Endothelial cell of umbilical vein (primary cell): ENCODE measurements around the gene SPRED3. TPM values are rescaled to one million over a fixed set of nuclear protein-coding genes. Genes with fewer than 3 reads are reported as not detected.

Experiments used
- BruUV-seq: library from RNA; stranded (reverse); fragments of 400-500 nt; replicated peaks from 2 replicates; lab custom pipeline; 2021; lab: Mats Ljungman, UMichigan
- CTCF ChIA-PET: fragments of 300-600, 350-600 bp; sonication (Branson Sonifier 250); formaldehyde crosslinking; loops from one replicate; lab custom pipeline; 2021; ENCODE audit warnings: antibody characterized with exemption, inconsistent platforms; lab: Charles Lee
- POLR2A ChIA-PET: fragments of 300-600, 350-600 bp; sonication (Branson Sonifier 250); formaldehyde crosslinking; loops from one replicate; lab custom pipeline; 2021; ENCODE audit warnings: antibody characterized with exemption, inconsistent platforms; lab: Charles Lee
- DNase-seq: peaks from one replicate; pipeline ENCODE4 v3.0.0-alpha.2; 2011; ENCODE audit warnings: low read depth, low spot score
- FAIRE-seq: peaks from 2 replicates; lab custom pipeline; 2011; peaks lifted over from hg19 to GRCh38; lab: Jason Lieb, UNC
- H2AFZ ChIP-seq: 2 replicates; pipeline ENCODE4 v1.6.0; 2012; ENCODE audit warnings: low read depth, low read length, control low read depth, inconsistent platforms
- H3K27ac ChIP-seq: 2 replicates; pipeline ENCODE4 v1.5.1; 2011; ENCODE audit warnings: low read depth, mild to moderate bottlenecking, control low read depth, low read length, moderate library complexity; ENCODE audit not compliant: insufficient read depth
- H3K27me3 ChIP-seq, 2 experiments: 2 replicates each; pipeline versions ENCODE4 v1.6.0 to v1.6.1; 2011; ENCODE audit warnings: low read length in 2 of 2, mixed read lengths in 1 of 2; ENCODE audit not compliant: control insufficient read depth in 2 of 2, insufficient read depth in 2 of 2
- H3K36me3 ChIP-seq, 2 experiments: 2 replicates in 1 of 2; 3 replicates in 1 of 2; pipeline ENCODE4 v1.5.1; 2011; ENCODE audit warnings: low read length in 2 of 2, mild to moderate bottlenecking in 1 of 2, moderate library complexity in 1 of 2; ENCODE audit not compliant: control insufficient read depth in 2 of 2, insufficient read depth in 2 of 2; ENCODE audit errors: extremely low read depth in 1 of 2
- H3K4me1 ChIP-seq: 3 replicates; pipeline ENCODE4 v1.5.1; 2011; ENCODE audit warnings: mild to moderate bottlenecking, low read length; ENCODE audit not compliant: control insufficient read depth, insufficient read depth; ENCODE audit errors: extremely low read depth
- H3K4me2 ChIP-seq: 2 replicates; pipeline ENCODE4 v1.6.1; 2011; ENCODE audit warnings: low read length, control low read depth, mixed read lengths; ENCODE audit not compliant: insufficient read depth
- H3K4me3 ChIP-seq, 3 experiments: fragments of 200-600 bp in 1 of 3; sonication (generic), shearing (Covaris generic) in 1 of 3; replicated peaks in 1 of 3; 2 replicates each; pipeline ENCODE4 v1.5.1; 2011 to 2016; ENCODE audit warnings: control low read depth in 3 of 3, low read length in 3 of 3, mild to moderate bottlenecking in 2 of 3, inconsistent platforms in 1 of 3, low read depth in 1 of 3, moderate library complexity in 1 of 3; ENCODE audit not compliant: insufficient read depth in 1 of 3
- H3K79me2 ChIP-seq: 2 replicates; pipeline ENCODE4 v1.6.0; 2012; ENCODE audit warnings: low read length, inconsistent platforms; ENCODE audit not compliant: control insufficient read depth, insufficient read depth
- H3K9ac ChIP-seq: replicated peaks from 2 replicates; pipeline ENCODE3; 2011; ENCODE audit warnings: low read length, control low read depth; ENCODE audit not compliant: insufficient read depth; ENCODE audit errors: extremely low read depth
- H3K9me1 ChIP-seq: replicated peaks from 3 replicates; pipeline ENCODE4 v1.6.0; 2011; ENCODE audit warnings: mild to moderate bottlenecking, low read length; ENCODE audit not compliant: control insufficient read depth, insufficient read depth; ENCODE audit errors: extremely low read depth
- H3K9me3 ChIP-seq: replicated peaks from 2 replicates; pipeline ENCODE4 v1.5.1; 2012; ENCODE audit warnings: low read length, inconsistent platforms; ENCODE audit not compliant: control insufficient read depth, insufficient read depth
- H4K20me1 ChIP-seq: replicated peaks from 2 replicates; pipeline ENCODE3; 2011; ENCODE audit warnings: mild to moderate bottlenecking, low read length; ENCODE audit not compliant: control insufficient read depth, insufficient read depth; ENCODE audit errors: extremely low read depth
- CTCF ChIP-seq, 2 donors: IDR thresholded peaks; 1 replicate in 1 of 2; 2 replicates in 1 of 2; pipeline ENCODE4 v1.5.1; 2011; ENCODE audit warnings: low read length in 2 of 2, mild to moderate bottlenecking in 2 of 2, moderate library complexity in 2 of 2, control low read depth in 1 of 2, inconsistent platforms in 1 of 2, low read depth in 1 of 2; ENCODE audit not compliant: insufficient read depth in 1 of 2; ENCODE audit errors: extremely low read depth in 1 of 2
- EZH2 ChIP-seq: IDR thresholded peaks from 2 replicates; pipeline ENCODE4 v1.6.1; 2012; ENCODE audit warnings: borderline replicate concordance, low read depth, mild to moderate bottlenecking, moderate library complexity, low read length, inconsistent platforms; ENCODE audit not compliant: severe bottlenecking
- FOS ChIP-seq: IDR thresholded peaks from 2 replicates; pipeline ENCODE4 v1.6.1; 2011; ENCODE audit warnings: mild to moderate bottlenecking, low read length, moderate library complexity, borderline replicate concordance; ENCODE audit not compliant: insufficient read depth
- GATA2 ChIP-seq: IDR thresholded peaks from 2 replicates; pipeline ENCODE4 v1.7.0; 2011; ENCODE audit warnings: low read depth, mild to moderate bottlenecking, moderate library complexity, mixed read lengths, low read length; ENCODE audit not compliant: insufficient read length, insufficient read depth
- JUN ChIP-seq: IDR thresholded peaks from 2 replicates; pipeline ENCODE4 v1.6.1; 2011; ENCODE audit warnings: borderline replicate concordance, low read depth; ENCODE audit not compliant: insufficient read length, insufficient read depth
- MAX ChIP-seq: IDR thresholded peaks from 2 replicates; pipeline ENCODE4 v1.6.1; 2011; ENCODE audit not compliant: insufficient read depth, insufficient read length
- MYC ChIP-seq: IDR thresholded peaks from one replicate; pipeline ENCODE4 v1.6.1; 2011; ENCODE audit warnings: mild to moderate bottlenecking, low read depth, low read length
- POLR2A ChIP-seq: IDR thresholded peaks from 2 replicates; pipeline ENCODE4 v1.6.1; 2012; ENCODE audit warnings: low read depth, mild to moderate bottlenecking, control low read depth, low read length
- POLR2AphosphoS5 ChIP-seq: IDR thresholded peaks from 2 replicates; pipeline ENCODE4 v1.6.1; 2012; ENCODE audit warnings: low read depth, mild to moderate bottlenecking, control low read depth, low read length, moderate library complexity; ENCODE audit not compliant: insufficient read depth
- dilution Hi-C: fragments of 300-500 bp; cut with MboI; formaldehyde crosslinking; loops from one replicate; pipeline ENCODE4 v1.15.0; 2019; ENCODE audit warnings: low sequenced_read_pairs; ENCODE audit not compliant: extremely low pct_ligation_motif_present
- intact Hi-C: fragments of 100-400 bp; cut with micrococcal nuclease; formaldehyde crosslinking; loops from one replicate; pipeline ENCODE4 v1.10.0; 2022
- polyA plus RNA-seq, 4 experiments: library from polyadenylated mRNA; depleted of rRNA in 3 of 4; stranded (reverse) in 3 of 4; unstranded in 1 of 4; fragments of >200 nt; gene quantifications; 2 replicates each; pipeline versions ENCODE4 v1.2.1 to v1.2.3, GENCODE V29; 2011 to 2012; ENCODE audit warnings: missing spikeins in 1 of 4
- total RNA-seq: library from RNA; stranded (reverse); gene quantifications from 2 replicates; pipeline ENCODE4 v1.2.3, GENCODE V29; 2021

Gene SPRED3
- total and polyA plus RNA-seq, 2 donors (not counting 3 experiments of a cell fraction or from before 2014, with no cell fraction given): 5.7 to 15.7 TPM

GRCh38 chr19:38400361-38400760 is 11.9 kb downstream of the SPRED3 start:
- dilution Hi-C loops (no loop called here), intact Hi-C loops (loop anchor here (5.0 to 10.0 kb wide), 2 partner anchors 158 to 304 kb away; no protein-coding TSS in a partner anchor)
- no TSS peak for BruUV-seq
- DNase-seq (no peak), FAIRE-seq (no peak)
- Histone ChIP-seq H3K4me1 (peaks cover 2% of the 10 kb centered on the region), H3K4me2 (no peak overlapping the region), H3K36me3 (no peaks in the 10 kb centered on the region), H3K9me1 (no peaks in the 10 kb centered on the region), H3K9me3 (no peaks in the 10 kb centered on the region), H3K27me3 (no peaks in the 10 kb centered on the region), H3K27ac (no peak overlapping the region), H3K4me3 (no peak overlapping the region), H3K79me2 (no peaks in the 10 kb centered on the region), H3K9ac (no peak overlapping the region), H4K20me1 (no peaks in the 10 kb centered on the region), H2AFZ (no peak overlapping the region)
- CTCF ChIA-PET: no interaction called here
- TF ChIP-seq MYC (no peak), POLR2AphosphoS5 (no peak), JUN (no peak), CTCF (IDR thresholded peaks at IDR 0.05; ENCODE audit: extremely low read depth in 1 of 2, insufficient read depth in 1 of 2, low read depth in 1 of 2, low read length in 2 of 2) (no peak), FOS (no peak), POLR2A (no peak), EZH2 (no peak), MAX (no peak), GATA2 (no peak)
- POLR2A ChIA-PET: no interaction called here
